GM21360 (cell line): ENCODE data around the gene INS.
"Not testable (repeated sequence)": the region's sequence is repeated elsewhere in the genome, so short reads cannot be mapped to it uniquely, and the experiment has no call there.

Source experiments
- ATAC-seq: cut with Tn5 transposase; IDR thresholded peaks from one replicate; pipeline ENCODE4 v1.9.1; 2021; ENCODE audit warnings: mild to moderate bottlenecking, moderate library complexity; ENCODE audit not compliant: unreplicated experiment

Gene INS

DNA sequence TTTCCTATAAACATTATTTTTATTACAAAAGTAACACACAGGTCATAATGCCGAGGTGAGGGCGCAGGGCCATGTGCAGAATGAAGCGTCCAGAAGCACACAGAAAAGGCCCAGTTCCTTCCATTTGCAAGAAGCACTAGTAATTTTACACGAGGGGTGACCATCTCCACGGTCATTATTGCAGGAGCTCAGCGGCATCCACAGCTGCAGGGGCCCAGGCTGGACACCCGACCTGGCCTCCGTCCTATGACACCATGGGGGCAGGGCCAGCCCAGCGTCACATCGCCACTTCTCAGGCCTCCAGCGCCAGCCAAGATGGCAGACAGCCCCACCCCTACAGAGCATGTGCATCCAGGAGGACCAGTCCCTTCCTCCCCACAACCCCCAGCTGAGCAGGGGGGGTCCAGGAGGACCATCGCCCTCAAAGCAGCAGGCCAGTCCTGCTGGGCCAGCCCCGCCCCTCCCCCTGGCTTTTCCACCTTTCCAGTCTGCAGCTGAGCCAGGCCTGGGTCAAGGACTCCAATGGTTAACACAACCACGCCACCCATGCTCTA, 25.3 kb downstream of the INS start:
- no peak for ATAC-seq

DNA sequence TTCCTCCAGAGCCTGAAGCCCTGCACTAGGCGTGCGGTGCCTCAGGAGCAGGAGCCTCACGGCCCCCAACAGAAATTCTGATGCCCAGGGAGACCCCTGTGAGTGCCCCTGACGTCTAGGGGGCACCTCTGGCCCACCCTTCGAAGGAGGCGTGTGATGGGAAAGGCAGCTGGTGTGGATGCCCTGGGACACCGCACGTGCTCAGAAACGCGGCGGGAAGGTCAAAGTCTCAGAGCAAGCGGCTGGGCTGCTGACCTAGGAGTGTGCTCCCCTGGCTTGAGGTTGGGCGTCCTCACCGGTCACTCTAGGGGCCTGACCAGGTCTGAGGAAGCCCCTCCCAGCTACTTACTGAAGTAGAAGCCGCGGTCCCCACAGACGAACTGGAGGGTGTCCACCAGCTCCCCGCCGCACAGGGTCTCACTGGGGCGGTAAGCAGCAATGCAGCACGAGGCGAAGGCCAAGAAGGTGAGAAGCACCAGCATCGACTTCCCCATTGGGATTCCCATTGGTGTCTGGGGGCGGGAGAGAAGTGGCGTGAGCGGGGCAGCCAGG, 25.9 kb downstream of the INS start:
- ATAC-seq = no peak

DNA sequence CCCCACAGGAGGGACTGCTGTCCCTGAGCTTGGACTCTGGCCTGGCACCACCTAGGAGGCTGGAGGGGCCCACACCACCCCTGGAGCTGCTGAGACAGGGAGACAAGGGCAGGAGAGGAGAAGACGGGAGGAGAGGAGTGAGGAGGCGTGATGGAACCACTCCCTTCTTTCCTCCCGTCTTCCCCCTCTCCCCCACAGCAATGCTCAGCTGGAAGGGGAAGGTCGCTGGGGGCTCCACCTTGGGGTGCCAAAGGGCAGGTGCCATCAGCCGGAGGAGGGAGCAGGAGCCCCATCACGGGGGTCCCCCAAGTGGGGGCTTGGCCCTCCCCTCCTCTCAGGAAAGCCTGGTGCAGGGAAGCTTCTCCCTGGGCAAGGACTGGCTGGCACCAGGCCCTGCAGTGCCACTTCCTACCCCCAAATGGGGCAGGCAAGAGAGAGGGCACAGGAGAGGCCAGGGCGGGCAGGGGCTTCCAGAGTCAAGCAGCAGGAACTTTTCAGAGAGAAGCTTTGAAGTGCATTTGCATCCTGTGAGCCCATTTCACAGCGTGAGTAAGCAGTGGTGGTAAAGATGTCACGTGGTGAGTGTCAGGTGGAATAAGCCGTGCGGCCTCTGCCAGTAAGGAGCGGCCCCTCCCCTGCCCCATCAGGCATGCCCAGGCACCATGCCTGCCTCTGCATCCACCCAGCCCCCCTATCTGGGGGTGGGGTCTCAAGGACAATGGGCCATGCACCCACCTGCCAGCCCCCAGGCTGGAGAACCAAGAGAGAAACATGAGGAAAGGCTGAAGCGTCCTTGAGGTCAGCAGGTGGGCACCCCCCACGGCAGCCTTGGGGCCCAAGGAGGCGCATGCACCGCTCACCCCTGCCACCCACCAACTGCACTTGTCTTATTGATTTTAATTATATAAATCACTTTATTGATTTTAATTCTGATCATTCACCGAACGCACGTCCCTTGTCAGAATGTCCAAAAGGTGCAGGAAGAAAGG, 26.7 kb downstream of the INS start:
- no peak for ATAC-seq

DNA sequence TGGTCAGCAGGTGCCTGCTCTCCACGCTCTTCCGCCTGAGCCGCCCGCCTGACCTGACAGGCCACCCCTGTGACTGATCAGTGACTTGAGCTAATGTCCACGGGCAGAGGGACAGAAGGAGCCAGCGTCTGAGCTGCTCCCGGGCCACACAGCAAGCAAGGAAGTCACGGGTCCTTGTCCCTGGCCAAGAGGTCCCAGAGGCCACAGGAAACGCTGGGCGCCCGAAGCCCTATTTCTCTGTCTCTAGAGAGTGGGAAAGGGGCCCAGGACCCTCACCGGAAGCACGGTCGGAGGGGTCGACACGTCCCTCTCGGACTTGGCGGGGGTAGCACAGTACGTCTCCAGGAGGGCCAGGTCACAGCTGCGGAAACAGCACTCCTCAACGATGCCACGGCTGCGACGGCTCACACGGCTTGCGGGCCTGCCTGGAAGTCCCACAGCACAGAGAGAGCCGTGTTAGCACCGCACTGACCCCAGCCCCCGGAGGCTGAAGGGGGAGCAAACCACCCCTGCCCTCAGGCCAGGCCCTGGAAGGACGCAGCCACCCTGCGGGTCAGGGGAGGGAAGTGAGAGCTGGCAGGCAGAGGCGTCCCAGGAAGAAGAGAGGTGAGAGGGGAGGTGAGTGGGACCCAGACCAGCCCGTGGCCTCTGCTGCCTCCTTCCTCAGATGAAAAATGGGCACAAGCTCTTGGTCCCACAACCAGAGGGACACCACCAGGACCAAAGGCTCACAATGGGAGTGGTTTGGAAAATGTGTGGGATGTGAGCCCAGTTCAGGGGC, 27.6 kb downstream of the INS start:
- ATAC-seq = no peak

DNA sequence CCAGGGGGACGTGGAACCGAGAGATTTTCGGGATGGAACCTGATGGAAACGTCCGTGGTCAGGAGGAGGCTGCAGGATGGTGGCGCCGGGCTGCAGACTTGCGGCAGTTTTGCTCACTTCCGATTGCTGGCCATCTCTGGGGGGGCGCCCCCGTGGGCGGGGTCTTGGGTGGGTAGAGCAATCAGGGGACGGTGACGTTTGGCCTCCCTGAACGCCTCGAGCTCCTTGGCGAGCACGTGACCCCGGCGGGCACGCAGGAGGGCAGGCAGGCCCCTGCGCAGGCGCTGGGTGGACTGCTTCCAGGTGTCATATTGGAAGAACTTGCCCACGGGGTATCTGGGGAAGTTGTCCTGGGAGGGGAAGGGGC, 28.2 kb downstream of the INS start:
- no peak for ATAC-seq

DNA sequence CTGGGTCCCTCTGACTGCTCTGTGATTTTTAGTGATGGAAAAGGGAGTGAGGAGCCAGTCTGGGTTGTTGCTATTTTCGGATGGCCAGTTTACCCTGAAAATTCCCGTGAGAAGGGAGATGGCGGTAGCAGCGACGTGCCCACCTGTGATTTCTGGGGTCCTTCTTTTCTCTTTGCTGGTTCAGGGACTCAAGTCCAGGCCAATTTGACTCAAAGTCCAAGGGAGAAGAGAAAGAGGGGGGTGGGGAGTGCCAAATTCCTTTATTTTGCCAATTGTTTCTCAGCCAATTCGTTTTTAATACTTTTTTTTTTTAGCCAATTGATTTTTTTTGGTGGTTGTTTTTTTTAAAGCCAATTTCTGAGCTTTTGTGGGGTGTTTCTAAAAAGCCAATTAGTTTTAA, 28.8 kb downstream of the INS start:
- no peak for ATAC-seq

DNA sequence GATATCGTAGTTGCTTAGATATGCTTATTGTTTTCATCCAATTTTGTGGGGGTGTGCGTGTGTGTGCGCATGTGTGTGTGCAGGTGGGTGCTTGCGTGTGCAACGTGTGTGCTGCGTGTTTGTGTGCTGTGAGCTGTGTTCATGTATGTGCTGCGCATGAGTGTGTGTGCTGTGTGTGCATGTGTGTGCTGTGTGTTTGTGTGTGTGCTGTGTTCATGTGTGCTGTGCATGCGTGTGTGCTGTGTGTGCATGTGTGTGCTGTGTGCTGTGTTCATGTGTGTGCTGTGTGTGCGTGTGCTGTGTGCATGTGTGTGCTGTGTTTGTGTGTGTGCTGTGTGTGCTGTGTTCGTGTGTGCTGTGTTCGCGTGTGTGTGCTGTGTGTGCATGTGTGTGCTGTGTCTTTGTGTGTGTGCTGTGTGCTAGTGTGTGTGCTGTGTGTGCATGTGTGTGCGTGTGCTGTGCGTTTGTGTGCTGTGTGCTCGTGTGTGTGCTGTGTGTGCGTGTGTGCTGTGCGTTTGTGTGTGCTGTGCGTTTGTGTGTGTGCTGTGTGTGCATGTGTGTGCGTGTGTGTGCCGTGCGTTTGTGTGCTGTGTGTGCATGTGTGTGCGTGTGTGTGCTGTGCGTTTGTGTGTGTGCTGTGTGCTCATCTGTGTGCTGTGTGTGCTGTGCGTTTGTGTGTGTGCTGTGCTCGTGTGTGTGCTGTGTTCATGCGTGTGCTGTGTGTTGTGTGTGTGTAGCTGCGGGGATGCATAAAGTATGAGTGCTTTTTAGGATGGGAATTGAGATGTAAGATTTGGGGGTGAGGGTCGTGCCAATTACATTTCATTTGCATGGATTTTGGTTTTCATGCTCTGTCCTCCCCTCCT, 29.4 kb downstream of the INS start:
- no peak for ATAC-seq

DNA sequence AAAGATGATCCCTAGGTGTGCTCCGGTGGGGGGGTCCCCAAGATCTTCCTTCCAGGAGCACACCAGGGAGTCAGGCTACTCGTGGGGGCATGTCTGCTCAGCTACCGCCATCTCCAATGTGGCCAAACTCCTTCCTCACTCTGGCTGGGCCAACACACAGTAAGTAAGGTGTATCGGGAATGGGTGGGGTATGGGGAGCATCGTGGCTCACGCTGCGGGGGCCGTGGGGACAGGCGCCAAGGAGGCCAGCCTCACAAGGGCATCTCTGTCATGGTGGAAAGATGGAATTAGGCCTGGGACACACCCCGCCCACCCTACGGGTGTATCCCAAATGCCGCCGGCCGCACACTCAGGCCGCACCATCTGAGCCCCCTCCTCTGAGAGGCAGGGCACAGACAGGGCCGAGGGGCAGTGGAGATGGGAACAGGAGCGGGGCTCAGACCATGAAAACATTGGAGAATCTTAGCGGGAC, 30.1 kb downstream of the INS start:
- ATAC-seq = no peak

DNA sequence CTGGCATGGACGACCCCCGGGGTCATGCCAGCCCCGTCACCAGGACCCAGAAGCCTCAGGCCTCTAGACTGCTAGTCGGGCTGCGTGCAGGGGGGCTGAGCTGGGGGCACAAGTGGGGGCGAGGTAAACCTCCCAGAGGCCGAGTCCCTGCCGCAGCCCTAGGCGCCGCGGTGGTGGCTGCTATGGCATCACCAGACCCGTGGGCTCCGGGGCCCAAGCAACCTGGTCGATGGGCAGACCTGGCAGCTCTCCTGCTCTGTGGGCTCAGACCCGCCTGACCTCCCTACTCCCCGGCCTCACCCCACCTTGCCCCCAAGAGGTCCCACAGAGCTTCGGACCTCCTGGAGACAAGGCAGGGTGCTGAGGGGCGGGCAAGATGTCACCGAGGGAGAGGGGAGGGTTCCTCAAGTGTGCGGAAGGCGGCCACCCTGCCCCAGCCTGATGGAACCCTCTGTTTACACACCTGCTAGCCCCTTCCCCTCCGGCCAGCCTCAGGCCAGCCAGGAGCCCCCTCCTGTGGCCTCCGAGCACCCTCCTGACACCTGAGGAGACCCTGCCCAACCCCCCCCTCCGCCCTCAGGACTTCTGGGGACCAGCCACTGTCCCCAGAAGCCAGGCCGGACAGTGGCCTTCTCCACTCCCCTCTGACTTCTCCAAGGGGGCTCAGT, 31.2 kb downstream of the INS start:
- no peak for ATAC-seq

DNA sequence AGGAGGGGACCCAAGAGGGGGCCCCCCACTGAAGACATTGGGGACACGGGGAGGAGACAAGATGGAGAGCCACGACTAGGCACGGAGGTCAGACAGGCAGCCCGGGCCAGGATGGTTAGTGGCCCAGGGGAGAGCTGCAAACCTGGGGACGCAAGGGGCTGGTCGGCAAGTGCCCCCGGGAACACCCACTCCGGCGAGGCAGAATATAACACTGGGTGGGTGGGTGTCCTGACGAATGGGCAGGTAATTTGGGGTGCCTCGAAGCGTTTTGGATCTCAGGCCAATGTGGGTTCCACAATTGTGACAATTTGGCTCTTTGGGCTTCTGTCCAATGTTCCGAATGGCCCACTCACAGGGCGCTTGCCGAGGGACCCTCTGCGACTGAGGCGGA, 31.7 kb downstream of the INS start:
- no peak for ATAC-seq

DNA sequence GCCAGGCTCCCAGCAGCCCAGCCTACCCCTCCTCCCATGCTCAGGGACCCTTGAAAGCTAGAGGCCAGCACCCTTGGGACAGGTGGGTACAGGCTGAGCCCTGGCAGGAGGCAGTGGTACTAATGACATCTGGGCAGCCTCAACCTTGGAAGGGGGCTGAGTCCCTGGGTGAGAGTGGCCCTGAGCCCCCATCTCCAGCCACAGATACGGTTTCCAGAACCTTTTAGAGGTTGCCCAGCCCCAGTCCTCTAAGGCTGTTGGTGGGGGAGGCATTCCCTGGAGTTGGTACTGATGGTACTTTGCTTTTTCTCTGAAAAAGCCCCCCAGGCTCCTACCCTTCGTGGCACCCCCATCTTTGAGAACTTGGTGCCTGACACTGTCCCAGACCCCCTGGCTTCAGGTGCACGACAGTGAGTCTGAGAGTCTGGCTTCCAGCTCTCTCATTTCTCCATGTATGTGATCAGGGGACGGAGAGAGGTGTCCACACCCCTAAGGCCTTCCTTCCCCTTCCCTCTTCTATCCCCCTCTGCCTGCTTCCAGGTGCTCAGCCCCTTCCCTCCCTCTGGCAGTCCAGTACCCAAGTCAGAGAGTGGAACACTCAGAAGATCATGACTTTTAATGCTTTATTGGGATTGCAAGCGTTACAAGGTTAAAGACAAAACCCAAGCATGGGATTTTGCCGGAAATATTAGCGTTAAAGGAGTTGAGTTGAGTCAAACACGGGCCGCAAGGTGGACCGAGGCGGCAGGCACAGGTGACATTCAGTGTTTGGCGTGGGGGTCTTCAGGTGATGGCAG, 32.3 kb downstream of the INS start:
- no peak for ATAC-seq

DNA sequence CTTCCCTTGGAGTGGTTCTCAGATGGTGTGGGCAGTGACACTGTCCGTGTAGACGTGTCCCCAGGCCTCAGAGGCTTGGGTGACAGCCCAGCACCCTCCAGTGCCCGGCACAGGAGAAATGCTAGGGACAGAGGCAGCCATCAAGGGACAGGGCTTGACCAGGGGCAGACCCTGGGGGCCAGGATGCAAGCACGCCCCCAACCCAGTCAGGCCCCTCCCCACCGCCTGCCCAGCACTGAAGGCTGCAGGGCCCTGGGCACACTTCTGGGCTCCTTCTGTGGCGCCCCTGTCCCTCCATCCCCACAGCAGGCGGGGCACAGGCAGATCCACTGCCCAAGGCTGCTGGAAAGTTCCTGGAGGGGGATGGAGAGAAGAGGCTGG, 32.9 kb downstream of the INS start:
- no peak for ATAC-seq

DNA sequence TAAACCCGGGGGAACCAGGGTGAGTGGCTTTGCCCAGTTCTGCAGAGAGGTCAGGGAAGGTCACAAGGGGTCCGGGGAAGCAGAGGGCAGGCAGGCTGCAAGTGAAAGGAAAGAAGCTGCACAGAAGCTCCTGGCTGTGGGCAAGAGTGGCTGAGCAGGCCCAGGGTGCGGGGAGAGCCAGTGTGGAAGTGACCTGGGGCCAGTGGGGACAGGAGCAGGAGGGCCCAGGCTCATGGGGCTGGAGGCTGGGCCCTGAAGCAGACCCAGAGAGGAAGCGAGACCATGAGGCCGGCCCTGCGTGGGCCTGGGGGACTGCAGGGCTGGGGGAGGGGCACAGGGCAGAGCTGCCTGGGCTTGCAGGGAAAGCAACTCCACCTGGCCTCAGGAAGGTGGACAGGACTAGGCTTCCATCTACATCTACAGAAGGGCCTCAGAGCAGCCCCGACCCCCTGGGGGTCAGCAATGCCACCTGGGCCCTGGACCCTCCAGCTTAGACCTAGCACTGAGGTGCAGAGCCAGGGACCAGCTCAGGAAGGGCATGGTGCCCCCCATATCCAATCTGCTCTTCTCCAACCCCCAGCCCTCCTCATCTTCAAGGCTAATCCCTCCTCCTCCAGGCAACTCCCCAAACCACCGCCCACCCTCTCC, 33.4 kb downstream of the INS start:
- no peak for ATAC-seq

DNA sequence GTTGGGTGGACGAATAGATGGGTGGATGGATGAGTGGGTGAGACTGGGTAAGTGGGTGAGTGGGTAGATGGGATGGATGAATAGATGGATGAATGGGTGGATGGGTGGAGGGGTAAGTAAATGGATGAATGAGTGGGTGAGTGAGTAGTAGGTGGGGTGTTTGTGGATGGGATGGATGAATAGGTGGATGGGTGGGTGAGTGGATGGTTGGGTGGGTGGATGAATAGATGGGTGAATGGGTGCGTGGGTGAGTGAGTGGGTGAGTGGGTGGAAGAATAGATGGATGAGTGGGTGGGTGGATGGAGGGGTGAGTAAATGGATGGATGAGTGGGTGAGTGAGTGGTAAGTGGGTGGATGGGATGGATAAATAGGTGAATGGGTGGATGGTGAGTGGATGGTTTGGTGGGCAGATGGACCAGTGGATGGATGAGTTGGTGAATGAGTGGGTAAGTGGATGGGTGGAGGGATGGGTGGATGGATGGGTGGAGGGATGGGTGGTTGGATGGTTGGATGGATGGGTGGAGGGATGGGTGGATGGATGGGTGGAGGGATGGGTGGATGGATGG, 34.4 kb downstream of the INS start:
- no peak for ATAC-seq

DNA sequence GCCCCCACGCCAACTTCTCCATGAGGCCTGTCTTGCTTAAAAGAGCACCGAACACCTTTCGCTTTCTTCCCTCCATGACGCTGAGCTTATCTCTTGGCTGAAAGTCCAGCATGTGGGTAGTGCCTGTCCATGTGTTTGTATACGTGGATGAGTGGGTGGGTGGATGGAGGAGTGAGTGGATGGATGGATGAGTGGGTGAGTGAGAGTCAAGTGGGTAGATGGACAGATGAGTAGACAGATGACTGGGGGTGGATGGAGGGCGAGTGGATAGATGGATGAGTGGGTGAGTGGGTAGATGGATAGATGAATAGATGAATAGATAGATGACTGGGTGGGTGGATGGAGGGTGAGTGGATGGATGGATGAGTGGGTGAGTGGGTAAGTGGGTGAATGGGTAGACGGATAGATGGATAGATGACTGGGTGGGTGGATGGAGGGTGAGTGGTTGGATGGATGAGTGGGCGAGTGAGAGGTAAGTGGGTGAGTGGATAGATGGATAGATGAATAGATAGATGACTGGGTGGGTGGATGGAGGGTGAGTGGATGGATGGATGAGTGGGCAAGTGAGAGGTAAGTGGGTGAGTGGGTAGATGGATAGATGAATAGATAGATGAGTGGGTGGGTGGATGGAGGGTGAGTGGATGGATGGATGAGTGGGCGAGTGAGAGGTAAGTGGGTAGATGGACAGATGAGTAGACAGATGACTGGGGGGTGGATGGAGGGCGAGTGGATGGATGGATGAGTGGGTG, 36.1 kb downstream of the INS start:
- ATAC-seq = not testable (repeated sequence)

DNA sequence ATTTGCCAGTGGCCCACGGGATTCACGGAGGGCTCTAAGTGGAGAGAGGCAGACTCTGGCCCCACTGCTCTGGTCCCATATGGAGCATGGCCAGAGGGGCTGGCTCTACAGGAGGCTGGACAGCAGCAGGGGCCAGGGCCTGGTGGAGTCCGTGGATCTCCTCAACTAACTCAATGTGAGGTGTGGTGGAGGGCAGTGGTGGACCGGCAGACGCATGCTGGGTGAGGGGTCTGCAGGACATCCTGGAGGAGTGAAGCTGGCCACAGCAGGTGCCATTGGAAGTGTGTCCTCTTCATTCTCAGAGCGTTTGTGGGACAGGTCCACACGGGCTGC, 37.4 kb downstream of the INS start:
- ATAC-seq = no peak

DNA sequence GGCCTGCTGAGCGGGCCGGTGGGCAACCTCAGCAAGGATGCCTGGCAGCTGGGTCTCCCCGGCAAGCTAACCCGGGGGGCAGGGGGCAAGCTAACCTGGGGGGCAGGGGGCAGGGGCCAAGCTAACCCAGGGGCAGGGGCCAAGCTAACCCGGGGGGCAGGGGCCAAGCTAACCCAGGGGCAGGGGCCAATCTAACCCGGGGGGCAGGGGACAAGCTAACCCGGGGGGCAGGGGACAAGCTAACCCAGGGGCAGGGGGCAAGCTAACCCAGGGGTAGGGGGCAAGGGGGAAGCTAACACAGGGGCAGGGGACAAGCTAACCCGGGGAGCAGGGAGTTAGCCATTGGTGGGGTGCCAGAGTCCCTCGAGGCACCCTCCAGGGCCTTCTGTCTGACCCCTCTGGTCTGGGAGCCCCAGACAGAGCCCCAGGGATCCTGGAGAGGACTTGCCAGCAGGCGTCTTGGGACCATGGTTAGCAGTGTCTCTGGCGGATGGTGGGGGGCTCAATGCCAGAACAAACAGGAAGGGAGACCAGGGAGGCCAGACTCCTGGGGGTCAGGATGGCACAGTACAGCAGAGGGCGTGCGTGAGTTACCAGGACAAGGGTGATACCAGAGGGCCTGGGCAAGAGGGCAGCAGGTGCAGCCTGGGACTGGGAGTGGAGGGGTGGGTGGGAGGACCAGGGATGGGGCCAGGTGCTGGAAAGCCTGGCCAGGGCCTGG, 37.9 kb downstream of the INS start:
- no peak for ATAC-seq
